Activated CD4-positive, alpha-beta T cell treated with anti-CD3 and anti-CD28 coated beads, Interleukin-2, amount 10 ng/mL, durations not matched to agents 24 days and 14 days (primary cell): ENCODE data around the gene MRPL24. TPM values are rescaled to one million over a fixed set of nuclear protein-coding genes. Genes with fewer than 3 reads are reported as not detected.

Experiments used
- DNase-seq: peaks from one replicate; pipeline ENCODE4 v3.0.0; 2022
- H3K27ac Mint-ChIP-seq: one replicate; pipeline ENCODE4 v1.8.0; 2022; ENCODE audit warnings: mild to moderate bottlenecking, mixed read lengths
- H3K27me3 Mint-ChIP-seq: one replicate; pipeline ENCODE4 v1.8.0; 2022; ENCODE audit warnings: mixed read lengths
- H3K36me3 Mint-ChIP-seq: one replicate; pipeline ENCODE4 v1.8.0; 2022; ENCODE audit warnings: low read depth, mild to moderate bottlenecking, mixed read lengths
- H3K4me1 Mint-ChIP-seq: one replicate; pipeline ENCODE4 v1.8.0; 2021; ENCODE audit warnings: mixed read lengths
- H3K4me3 Mint-ChIP-seq: one replicate; pipeline ENCODE4 v1.8.0; 2022; ENCODE audit warnings: mild to moderate bottlenecking, moderate library complexity, mixed read lengths
- H3K9me3 Mint-ChIP-seq: one replicate; pipeline ENCODE4 v1.8.0; 2021; ENCODE audit warnings: mixed read lengths
- intact Hi-C: fragments of 100-400 bp; cut with micrococcal nuclease; formaldehyde crosslinking; loops from one replicate; pipeline ENCODE4 v1.15.1; 2023
- total RNA-seq: library from RNA; stranded (reverse); gene quantifications from 2 replicates; pipeline ENCODE4 v1.2.3, GENCODE V29; 2022

The MRPL24 gene
- total RNA-seq, 1 donor from 2014 or later = 134 TPM

DNA sequence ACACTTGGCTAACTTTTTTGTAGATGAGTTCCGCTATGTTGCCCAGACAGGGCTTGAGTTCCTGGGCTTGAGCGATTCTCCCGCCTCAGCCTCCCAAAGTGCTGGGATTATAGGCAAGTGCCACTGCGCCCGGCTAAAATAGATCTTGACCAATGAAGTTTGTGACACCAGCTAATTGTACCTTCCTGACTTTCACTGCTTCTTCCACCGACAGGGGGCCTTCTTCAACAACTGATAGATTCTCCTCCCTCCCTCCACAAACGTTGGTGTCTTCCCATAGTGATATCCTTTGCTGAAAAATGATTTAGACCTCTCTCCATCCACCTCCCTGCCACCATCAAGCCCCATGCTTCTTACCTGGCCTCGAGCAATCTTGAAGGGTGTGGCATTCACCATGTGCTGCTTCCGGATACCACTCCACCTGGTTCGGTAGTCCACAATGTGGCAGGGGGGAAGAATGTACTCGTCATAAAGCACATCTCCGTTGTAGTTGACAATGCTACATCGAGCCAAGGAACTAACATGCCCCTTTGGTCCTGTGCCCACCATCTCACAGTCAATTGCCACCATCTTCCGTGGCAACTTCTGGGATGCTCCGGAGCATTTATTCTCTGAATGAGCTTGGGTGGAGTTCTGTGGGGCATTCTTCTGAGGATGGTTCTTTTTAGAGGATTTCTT lies 14.2 kb downstream of the MRPL24 start:
- peaks cover 26% of the 10 kb centered on the region for H3K36me3 Mint-ChIP-seq
- H3K4me3 Mint-ChIP-seq = no peak overlapping the region
- intact Hi-C loops = loop anchor here (1.0 to 10.0 kb wide), 4 partner anchors 37 to 672 kb away; partner anchors contain the start of genes LAMTOR2, NTRK1 and UBQLN4
- H3K27ac Mint-ChIP-seq = no peak overlapping the region
- peak; percentile 89 for DNase-seq
- H3K9me3 Mint-ChIP-seq = no peaks in the 10 kb centered on the region
- H3K4me1 Mint-ChIP-seq = peaks cover 34% of the 10 kb centered on the region
- no peaks in the 10 kb centered on the region for H3K27me3 Mint-ChIP-seq

DNA sequence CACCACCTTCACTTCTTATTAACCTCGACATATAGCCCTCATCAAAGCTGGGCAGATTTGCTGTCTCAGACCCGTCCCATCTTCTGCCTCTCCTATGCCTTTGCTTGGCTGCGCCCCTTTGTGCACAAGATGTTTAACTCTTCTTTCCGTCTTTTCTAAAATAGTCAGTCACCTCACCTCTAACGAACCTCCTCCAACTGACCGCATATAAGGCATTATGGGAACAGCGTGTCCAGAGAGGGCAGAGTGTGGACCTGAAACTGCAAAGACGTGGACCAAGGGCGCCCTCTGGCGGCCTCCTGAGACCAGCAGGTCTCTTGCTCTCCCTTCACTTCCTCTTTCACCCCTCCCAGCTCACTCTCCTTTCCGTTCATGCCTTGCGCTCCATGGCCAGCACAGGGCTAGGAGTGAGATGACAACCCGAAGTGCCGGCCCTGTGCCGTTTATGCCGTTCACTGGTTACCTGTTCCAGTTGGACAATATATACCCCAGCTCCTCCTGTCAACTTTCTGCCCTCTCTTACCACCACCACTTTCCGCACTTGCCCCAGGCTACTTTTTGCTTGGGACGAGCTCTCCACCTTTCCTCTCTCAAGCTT lies 15.1 kb downstream of the MRPL24 start:
- intact Hi-C loops = loop anchor here (1.0 to 10.0 kb wide), 5 partner anchors 19 to 671 kb away; partner anchors contain the start of genes LAMTOR2, NTRK1 and UBQLN4

GRCh38 chr1:156721535-156721934 lies 19.4 kb downstream of the MRPL24 start:
- no peak for DNase-seq
- Mint-ChIP-seq H3K27me3 (no peaks in the 10 kb centered on the region), H3K4me1 (peaks cover 22% of the 10 kb centered on the region), H3K36me3 (peaks cover 46% of the 10 kb centered on the region), H3K27ac (peak overlapping the region; percentile 76), H3K4me3 (no peak overlapping the region), H3K9me3 (no peaks in the 10 kb centered on the region)
- intact Hi-C loops = loop anchor here (10.0 kb wide), 1 partner anchor 667 kb away; the partner anchor contains the start of genes LAMTOR2 and UBQLN4

More for the DNA sequence above, 15.1 kb downstream of the MRPL24 start:
- H3K27ac Mint-ChIP-seq = no peak overlapping the region
- peaks cover 38% of the 10 kb centered on the region for H3K4me1 Mint-ChIP-seq
- no peak overlapping the region for H3K4me3 Mint-ChIP-seq
- DNase-seq = peak; percentile 95
- H3K36me3 Mint-ChIP-seq = peaks cover 34% of the 10 kb centered on the region
- H3K9me3 Mint-ChIP-seq = no peaks in the 10 kb centered on the region
- no peaks in the 10 kb centered on the region for H3K27me3 Mint-ChIP-seq

GRCh38 chr1:156721131-156721530 lies 19.8 kb downstream of the MRPL24 start:
- no peaks in the 10 kb centered on the region for H3K27me3 Mint-ChIP-seq

DNA sequence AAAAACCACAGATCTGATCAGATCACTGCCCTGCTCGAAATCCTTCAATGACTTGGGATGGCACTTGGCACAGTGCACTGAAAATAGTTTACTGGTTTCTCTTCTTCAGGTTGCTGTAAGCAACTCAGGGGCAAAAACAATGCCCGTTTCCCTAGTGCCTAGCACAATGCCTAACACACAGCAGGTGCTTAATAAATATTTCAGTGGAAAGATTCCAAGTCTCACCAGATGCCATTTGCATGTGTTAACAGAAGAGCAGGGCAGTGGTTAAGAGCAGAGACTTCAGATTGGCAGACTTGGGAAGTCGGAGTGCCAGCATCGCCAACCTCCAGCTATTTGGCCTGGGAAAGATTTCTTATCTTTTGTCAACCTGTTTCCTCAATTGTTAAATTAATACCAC lies 23.5 kb downstream of the MRPL24 start:
- Mint-ChIP-seq H3K27ac (no peak overlapping the region), H3K27me3 (no peaks in the 10 kb centered on the region), H3K9me3 (no peaks in the 10 kb centered on the region), H3K4me3 (no peak overlapping the region), H3K4me1 (peaks cover 7% of the 10 kb centered on the region), H3K36me3 (peaks cover 34% of the 10 kb centered on the region)
- intact Hi-C loops = no loop called here
- DNase-seq = no peak

More at GRCh38 chr1:156721131-156721530, 19.8 kb downstream of the MRPL24 start:
- intact Hi-C loops = loop anchor here (10.0 kb wide), 1 partner anchor 666 kb away; the partner anchor contains the start of genes LAMTOR2 and UBQLN4
- H3K27ac Mint-ChIP-seq = peak overlapping the region; percentile 76
- H3K4me3 Mint-ChIP-seq = no peak overlapping the region
- H3K4me1 Mint-ChIP-seq = peaks cover 23% of the 10 kb centered on the region
- no peak for DNase-seq
- no peaks in the 10 kb centered on the region for H3K9me3 Mint-ChIP-seq
- H3K36me3 Mint-ChIP-seq = peaks cover 48% of the 10 kb centered on the region

DNA sequence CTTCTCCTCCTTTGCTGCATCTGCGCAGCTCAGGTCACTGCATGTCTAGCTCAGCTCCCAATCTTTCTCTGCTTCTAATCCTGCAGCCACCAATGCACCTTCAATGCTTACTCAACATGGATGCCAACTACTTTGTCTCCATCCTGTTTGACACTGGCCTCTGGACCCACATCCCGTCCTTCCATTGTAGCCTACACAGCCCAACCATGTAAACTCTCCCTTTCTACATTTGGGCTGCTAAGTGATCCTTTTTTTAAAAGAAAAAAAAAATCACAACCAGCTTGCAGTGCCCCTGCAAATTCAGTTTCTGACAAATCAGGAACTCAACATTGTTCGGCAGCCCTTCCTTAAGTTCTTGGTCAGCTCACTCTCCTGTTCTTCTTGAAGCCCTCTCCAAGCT lies 26.1 kb downstream of the MRPL24 start:
- peaks cover 17% of the 10 kb centered on the region for H3K36me3 Mint-ChIP-seq

GRCh38 chr1:156712626-156713025 lies 28.3 kb downstream of the MRPL24 start:
- intact Hi-C loops = no loop called here
- H3K36me3 Mint-ChIP-seq = peaks cover 12% of the 10 kb centered on the region
- H3K4me3 Mint-ChIP-seq = no peak overlapping the region
- DNase-seq = no peak
- peaks cover 3% of the 10 kb centered on the region for H3K4me1 Mint-ChIP-seq
- no peaks in the 10 kb centered on the region for H3K9me3 Mint-ChIP-seq
- H3K27me3 Mint-ChIP-seq = peaks cover 1% of the 10 kb centered on the region
- H3K27ac Mint-ChIP-seq = no peak overlapping the region

More for the DNA sequence above, 26.1 kb downstream of the MRPL24 start:
- no peak for DNase-seq
- Mint-ChIP-seq H3K27me3 (no peaks in the 10 kb centered on the region), H3K4me3 (no peak overlapping the region), H3K9me3 (no peaks in the 10 kb centered on the region), H3K4me1 (peaks cover 3% of the 10 kb centered on the region), H3K27ac (no peak overlapping the region)
- intact Hi-C loops = no loop called here

- no peak for DNase-seq
- no peak overlapping the region for H3K27ac Mint-ChIP-seq
- H3K4me3 Mint-ChIP-seq = no peak overlapping the region
- H3K4me1 Mint-ChIP-seq = peaks cover 11% of the 10 kb centered on the region
- H3K9me3 Mint-ChIP-seq = no peaks in the 10 kb centered on the region
- peaks cover 10% of the 10 kb centered on the region for H3K27me3 Mint-ChIP-seq
- H3K36me3 Mint-ChIP-seq = peaks cover 6% of the 10 kb centered on the region
- intact Hi-C loops = no loop called here
Observed at GRCh38 chr1:156711011-156711817, 29.7 kb downstream of the MRPL24 start.

GRCh38 chr1:156709757-156710489 lies 31.0 kb downstream of the MRPL24 start:
- Mint-ChIP-seq H3K27me3 (peaks cover 20% of the 10 kb centered on the region), H3K9me3 (no peaks in the 10 kb centered on the region), H3K36me3 (no peaks in the 10 kb centered on the region), H3K4me3 (no peak overlapping the region), H3K27ac (no peak overlapping the region), H3K4me1 (peaks cover 18% of the 10 kb centered on the region)
- intact Hi-C loops = no loop called here
- DNase-seq = no peak

- intact Hi-C loops = no loop called here
- DNase-seq = no peak
- H3K9me3 Mint-ChIP-seq = no peaks in the 10 kb centered on the region
Observed at GRCh38 chr1:156709031-156709430, 31.9 kb downstream of the MRPL24 start.

GRCh38 chr1:156708218-156708661 lies 32.6 kb downstream of the MRPL24 start:
- Mint-ChIP-seq H3K9me3 (no peaks in the 10 kb centered on the region), H3K4me3 (no peak overlapping the region), H3K4me1 (peaks cover 20% of the 10 kb centered on the region), H3K36me3 (no peaks in the 10 kb centered on the region), H3K27ac (no peak overlapping the region), H3K27me3 (peaks cover 36% of the 10 kb centered on the region)
- intact Hi-C loops = no loop called here
- DNase-seq = no peak

More at GRCh38 chr1:156709031-156709430, 31.9 kb downstream of the MRPL24 start:
- H3K27ac Mint-ChIP-seq = no peak overlapping the region
- peaks cover 28% of the 10 kb centered on the region for H3K27me3 Mint-ChIP-seq
- no peak overlapping the region for H3K4me3 Mint-ChIP-seq
- H3K4me1 Mint-ChIP-seq = peaks cover 20% of the 10 kb centered on the region
- H3K36me3 Mint-ChIP-seq = no peaks in the 10 kb centered on the region

- H3K4me3 Mint-ChIP-seq = no peak overlapping the region
- H3K27me3 Mint-ChIP-seq = peaks cover 39% of the 10 kb centered on the region
- no peaks in the 10 kb centered on the region for H3K9me3 Mint-ChIP-seq
- no peaks in the 10 kb centered on the region for H3K36me3 Mint-ChIP-seq
- intact Hi-C loops = loop anchor here (2.0 kb wide), 1 partner anchor 17 kb away; no protein-coding TSS in a partner anchor
- no peak for DNase-seq
- H3K4me1 Mint-ChIP-seq = peaks cover 20% of the 10 kb centered on the region
- no peak overlapping the region for H3K27ac Mint-ChIP-seq
Observed at GRCh38 chr1:156707417-156708217, 33.3 kb downstream of the MRPL24 start.
